ENCODE results near the gene B3GLCT. TPM values are rescaled to one million over a fixed set of nuclear protein-coding genes. Genes with fewer than 3 reads are reported as not detected.

Gene B3GLCT
- total RNA-seq, 1 experiment from 2014 or later = 22.3 TPM

DNA sequence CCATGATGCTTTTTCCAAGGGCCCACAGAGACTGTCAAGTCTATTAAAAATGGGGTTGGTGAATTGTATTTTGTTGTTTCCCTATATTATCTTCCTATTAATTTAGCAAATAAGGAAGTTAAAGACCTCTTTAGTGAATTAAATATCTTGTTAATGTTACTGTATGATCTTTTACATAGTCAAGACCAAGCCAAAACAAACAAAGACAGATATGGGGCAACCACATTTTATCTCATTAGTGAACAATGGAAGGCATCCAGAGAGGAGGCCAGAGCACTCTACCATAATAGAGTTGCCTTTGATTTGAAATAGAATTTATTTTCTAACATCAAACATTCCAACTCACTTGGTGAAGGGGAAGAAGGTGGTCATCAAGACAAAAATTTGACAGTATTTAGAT lies 169.4 kb downstream of the B3GLCT start:
- H3K27ac ChIP-seq = no peak overlapping the region
- DNase-seq (ENCODE audit: low read depth in 1 of 2, low spot score in 2 of 2) = no peak
- no peaks in the 10 kb centered on the region for H3K36me3 ChIP-seq
- H3K4me1 ChIP-seq (replicated peaks) = no peaks in the 10 kb centered on the region
- no peaks in the 10 kb centered on the region for H3K27me3 ChIP-seq (replicated peaks)
- H3K4me3 ChIP-seq = no peak overlapping the region
- H3K9me3 ChIP-seq (replicated peaks) = no peaks in the 10 kb centered on the region

DNA sequence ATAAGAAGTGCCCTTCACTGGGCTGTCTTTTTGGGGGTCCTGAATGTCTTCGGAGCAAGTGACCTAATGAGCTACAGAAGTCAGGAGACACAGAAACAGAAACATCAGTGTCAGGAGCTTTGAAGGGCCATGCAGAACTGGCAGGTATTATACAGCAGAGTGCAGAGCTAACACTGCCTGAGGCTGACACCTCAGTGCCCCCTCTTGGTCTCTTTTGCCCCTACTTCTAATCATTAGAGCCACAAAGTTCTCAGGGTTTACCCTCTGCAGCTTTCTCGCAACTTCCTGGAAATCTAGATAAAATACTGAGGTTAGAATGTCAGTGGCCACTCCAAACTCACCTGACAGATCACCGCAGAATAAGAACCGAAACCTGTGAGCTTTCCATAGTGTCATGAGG lies 172.7 kb downstream of the B3GLCT start:
- no peak for DNase-seq (ENCODE audit: low read depth in 1 of 2, low spot score in 2 of 2)

DNA sequence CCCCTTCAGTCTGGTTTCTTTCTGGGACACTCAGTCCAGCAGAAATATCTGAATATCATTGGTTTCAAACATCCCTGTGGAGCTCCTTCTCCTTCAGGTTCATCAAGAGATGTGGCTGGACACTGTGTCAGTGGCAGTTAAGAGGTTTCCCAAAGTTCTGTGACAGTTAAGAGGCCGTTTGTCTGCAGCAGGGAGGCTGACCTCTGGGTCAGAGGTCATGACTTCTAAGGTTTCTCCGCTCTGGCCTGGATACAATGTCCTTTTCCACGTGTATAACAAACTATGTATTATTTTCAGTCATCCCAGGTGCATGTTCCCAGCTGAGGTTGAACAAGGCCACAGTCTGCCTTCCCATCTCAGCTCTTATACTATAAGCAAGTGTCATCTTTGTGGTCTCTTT lies 174.9 kb downstream of the B3GLCT start:
- no peak overlapping the region for H3K27ac ChIP-seq
- H3K4me1 ChIP-seq (replicated peaks) = no peaks in the 10 kb centered on the region
- H3K36me3 ChIP-seq = no peaks in the 10 kb centered on the region
- no peak for DNase-seq (ENCODE audit: low read depth in 1 of 2, low spot score in 2 of 2)
- no peak overlapping the region for H3K4me3 ChIP-seq
- H3K27me3 ChIP-seq (replicated peaks) = no peaks in the 10 kb centered on the region
- no peaks in the 10 kb centered on the region for H3K9me3 ChIP-seq (replicated peaks)

More for the DNA sequence above, 172.7 kb downstream of the B3GLCT start:
- Histone ChIP-seq H3K4me3 (no peak overlapping the region), H3K27me3 (replicated peaks) (no peaks in the 10 kb centered on the region), H3K9me3 (replicated peaks) (no peaks in the 10 kb centered on the region), H3K4me1 (replicated peaks) (no peaks in the 10 kb centered on the region), H3K36me3 (no peaks in the 10 kb centered on the region), H3K27ac (no peak overlapping the region)

DNA sequence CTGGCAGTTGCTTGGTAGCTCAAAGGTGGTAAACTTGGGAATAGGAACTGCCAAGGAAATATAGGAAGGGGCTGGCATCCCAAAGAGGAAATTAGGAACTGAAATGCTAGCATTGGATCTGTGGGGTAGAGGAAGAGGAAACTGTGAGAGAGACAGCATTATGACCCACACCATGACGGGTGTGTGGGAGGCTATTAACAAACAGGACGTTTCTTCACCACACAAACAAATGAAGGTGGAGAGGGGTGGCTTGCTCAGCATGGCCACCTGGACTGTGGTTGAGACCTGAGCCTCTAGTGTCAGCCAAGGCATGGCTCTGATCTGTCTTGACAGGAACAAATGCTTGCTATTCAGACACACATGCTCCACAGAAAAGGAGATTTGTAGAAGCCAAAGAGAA lies 178.2 kb downstream of the B3GLCT start:
- H3K4me3 ChIP-seq = no peak overlapping the region
- no peaks in the 10 kb centered on the region for H3K27me3 ChIP-seq (replicated peaks)
- H3K36me3 ChIP-seq = no peaks in the 10 kb centered on the region
- H3K27ac ChIP-seq = no peak overlapping the region
- H3K9me3 ChIP-seq (replicated peaks) = no peaks in the 10 kb centered on the region
- H3K4me1 ChIP-seq (replicated peaks) = no peaks in the 10 kb centered on the region
- DNase-seq (ENCODE audit: low read depth in 1 of 2, low spot score in 2 of 2) = no peak

DNA sequence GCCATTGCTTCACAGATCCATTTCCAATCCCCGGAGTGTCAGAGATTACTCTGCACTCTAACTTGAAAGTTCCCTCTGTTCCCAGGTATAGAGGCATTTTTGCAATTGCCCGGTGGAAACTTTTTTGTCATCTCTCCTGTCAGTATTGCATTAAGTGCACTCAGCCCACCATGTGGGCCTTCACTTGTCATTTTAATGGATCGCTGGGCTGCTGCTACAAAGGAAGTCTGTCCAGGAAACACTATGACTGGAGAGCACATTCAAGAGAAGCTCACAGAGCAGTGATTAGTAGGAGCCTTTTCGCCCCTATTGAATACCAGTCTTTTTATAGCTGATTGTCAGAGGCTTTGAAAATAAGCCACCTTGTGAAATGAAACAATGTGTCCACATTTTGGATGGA lies 180.9 kb downstream of the B3GLCT start:
- Histone ChIP-seq H3K4me3 (no peak overlapping the region), H3K36me3 (no peaks in the 10 kb centered on the region), H3K27me3 (replicated peaks) (no peaks in the 10 kb centered on the region; the same call in 1 of the 2 replicates), H3K27ac (no peak overlapping the region), H3K9me3 (replicated peaks) (no peaks in the 10 kb centered on the region), H3K4me1 (replicated peaks) (no peaks in the 10 kb centered on the region)
- no peak for DNase-seq (ENCODE audit: low read depth in 1 of 2, low spot score in 2 of 2)

Other genes with a start within 250 kb of the B3GLCT start
- 84.9 and 90.3 TPM in 2 replicates for gene HSPH1, start 38.1 kb upstream of the B3GLCT start, total RNA-seq (2014; rRNA removed; shearing (Covaris generic))